GM19043 (cell line): ENCODE results near the gene GNAI3.

ENCODE experiments used
- ATAC-seq: cut with Tn5 transposase; IDR thresholded peaks from one replicate; pipeline ENCODE4 v1.9.1; 2021; ENCODE audit warnings: low read depth; ENCODE audit not compliant: unreplicated experiment

Gene GNAI3

DNA sequence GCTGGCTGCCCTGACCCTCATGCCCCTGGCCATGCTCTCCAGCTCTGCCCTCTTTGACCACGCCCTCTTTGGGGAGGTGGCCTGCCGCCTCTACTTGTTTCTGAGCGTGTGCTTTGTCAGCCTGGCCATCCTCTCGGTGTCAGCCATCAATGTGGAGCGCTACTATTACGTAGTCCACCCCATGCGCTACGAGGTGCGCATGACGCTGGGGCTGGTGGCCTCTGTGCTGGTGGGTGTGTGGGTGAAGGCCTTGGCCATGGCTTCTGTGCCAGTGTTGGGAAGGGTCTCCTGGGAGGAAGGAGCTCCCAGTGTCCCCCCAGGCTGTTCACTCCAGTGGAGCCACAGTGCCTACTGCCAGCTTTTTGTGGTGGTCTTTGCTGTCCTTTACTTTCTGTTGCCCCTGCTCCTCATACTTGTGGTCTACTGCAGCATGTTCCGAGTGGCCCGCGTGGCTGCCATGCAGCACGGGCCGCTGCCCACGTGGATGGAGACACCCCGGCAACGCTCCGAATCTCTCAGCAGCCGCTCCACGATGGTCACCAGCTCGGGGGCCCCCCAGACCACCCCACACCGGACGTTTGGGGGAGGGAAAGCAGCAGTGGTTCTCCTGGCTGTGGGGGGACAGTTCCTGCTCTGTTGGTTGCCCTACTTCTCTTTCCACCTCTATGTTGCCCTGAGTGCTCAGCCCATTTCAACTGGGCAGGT is 5.0 kb upstream of the GNAI3 start:
- no peak for ATAC-seq

DNA sequence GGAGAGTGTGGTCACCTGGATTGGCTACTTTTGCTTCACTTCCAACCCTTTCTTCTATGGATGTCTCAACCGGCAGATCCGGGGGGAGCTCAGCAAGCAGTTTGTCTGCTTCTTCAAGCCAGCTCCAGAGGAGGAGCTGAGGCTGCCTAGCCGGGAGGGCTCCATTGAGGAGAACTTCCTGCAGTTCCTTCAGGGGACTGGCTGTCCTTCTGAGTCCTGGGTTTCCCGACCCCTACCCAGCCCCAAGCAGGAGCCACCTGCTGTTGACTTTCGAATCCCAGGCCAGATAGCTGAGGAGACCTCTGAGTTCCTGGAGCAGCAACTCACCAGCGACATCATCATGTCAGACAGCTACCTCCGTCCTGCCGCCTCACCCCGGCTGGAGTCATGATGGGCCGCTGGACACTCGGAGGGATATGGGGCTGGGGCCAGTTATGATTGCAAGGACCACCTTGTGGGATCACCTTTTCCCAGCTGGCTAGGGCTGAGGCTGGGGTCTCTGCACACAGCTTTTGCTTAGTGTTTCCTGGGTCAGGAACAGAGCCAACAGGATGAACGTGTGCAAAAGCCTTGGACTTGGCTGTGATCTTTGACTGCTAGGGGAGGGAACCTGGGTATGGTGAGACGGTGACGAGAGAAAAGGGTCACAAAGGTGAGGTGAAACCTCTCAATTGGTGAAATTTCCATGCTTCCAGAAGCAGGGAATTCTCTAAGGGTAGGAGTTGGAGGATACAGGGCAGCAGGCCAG is 4.3 kb upstream of the GNAI3 start:
- ATAC-seq: no peak

DNA sequence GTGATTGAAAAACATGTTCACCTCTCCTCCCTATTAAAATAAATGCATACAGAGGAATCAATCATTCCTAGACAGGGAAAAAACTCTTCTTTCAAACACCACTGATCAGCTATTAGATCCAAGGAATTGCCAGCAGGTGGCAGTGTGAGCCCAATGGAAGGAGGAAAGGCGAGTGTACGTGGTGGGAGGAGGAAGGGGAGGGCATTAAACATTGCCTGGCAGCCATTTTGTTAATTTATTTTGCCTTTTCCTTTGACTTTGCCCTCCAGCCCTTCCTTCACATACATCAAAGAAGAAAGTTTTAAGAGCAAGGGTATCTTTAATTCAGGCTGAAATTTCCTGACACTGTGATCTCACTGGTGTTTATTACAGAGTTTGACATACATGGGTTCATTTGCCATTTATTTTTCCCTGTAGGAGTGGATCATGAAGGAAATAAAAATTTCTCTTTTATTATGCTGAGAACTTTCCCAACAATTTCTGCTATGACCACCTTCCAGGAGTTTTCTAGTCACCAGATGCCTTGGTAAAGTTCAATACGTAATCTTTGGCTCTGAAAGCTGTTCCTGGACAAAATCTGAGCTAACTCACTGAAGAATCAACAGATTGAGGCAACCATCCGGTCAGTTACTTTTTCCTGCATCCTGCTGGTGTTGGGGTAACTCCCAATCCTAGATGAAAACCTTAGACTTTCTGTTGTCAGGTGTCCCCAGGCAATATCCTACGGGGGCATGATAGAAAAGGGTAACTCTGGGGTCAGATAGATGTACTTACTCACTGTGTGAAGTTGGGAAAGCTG is 1.9 kb upstream of the GNAI3 start:
- no peak for ATAC-seq

DNA sequence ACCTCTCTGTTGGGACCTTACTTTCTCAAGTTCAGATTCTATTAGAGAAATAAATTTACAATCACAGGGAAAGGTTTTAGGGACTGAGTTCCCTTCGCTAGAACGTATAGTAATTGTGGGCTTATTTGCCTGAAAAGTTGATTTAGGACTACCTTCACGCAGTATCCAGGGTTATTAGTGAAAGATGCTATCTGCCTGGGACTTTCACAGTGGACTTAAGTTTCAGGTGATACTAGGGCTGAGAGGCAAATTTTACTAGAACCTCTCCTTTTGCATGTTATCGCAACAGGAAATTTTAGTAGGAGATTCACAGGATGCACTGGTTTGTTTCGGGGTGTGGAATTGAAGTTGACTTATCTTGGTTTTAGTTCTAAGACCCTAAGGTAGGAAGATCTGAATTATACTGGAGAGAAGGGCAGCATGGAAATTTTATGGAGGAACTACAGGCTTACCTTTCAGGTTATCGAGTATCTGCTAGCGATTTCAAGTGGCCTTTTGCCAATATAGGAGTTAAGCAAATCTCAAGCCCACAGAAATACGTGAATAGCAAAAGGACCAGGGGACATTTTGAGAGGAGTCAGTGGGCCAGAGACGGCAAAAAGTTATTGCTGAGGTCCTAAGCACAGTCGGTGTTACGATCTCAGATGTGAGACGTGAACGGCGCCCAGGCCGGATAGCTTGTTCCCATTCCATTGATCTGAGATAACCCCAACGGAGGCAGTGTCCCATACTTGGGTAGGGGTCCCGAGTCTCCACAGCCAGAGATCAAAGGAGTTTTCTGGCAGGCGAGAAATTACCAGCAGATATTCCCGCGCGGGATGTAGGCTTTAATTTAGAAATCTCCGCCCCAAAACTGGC is 723 bp upstream of the GNAI3 start:
- ATAC-seq: no peak

DNA sequence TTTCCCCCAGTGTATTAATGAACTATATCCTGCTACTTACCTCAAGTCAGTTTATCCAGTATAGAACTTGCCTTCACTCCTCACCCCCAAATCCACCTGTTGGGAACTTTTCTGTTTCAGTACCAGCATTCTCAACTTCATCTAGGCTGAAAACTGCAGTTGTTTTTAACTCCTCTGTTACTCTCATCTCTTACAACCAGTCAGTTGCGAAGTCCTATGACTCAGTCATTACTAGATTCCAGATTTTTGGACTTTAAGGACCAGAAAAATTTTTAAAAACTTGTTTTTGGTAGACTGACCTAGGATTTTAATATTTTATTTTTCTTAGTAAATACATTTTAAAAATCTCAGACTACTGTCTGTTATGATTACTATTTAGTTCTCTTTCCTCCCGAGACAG is 8.1 kb downstream of the GNAI3 start:
- no peak for ATAC-seq

DNA sequence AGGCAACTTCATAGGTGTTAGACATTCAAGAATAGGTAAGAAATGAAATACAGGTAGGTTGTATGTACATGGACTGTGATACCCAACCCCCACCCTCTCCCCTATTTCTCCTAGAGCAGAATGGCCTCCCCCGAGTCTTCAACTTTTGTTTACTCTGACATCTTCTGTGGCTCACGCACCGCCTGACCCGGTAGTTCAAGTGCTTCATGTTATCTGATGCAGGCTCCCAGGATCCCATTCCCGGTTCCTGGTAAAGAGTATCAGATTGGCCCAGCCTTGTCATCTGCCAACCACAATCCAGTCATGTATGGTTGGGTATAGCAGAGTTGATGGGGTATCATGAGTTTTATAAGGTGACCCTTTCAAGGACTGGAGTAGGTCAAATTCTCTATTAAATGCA is 9.1 kb downstream of the GNAI3 start:
- ATAC-seq: no peak

DNA sequence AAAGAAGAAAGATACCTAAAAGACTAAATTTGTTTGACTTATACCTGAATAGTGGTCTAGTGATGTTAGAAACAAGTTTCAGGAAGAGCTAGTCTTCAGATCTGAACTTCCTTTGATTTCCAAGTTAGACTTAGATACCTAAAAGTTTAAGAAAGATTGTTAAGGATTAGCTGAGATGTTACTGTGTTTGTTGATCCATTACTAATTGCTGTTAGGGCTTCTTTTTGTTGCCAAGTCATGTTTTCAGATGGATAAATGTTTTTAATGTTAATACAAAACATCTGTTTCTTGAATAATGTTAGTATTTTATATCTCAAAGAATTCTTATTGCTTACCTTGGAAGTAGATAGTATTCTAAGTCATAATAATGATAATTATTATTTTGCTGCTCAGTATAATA is 11.6 kb downstream of the GNAI3 start:
- ATAC-seq: no peak

DNA sequence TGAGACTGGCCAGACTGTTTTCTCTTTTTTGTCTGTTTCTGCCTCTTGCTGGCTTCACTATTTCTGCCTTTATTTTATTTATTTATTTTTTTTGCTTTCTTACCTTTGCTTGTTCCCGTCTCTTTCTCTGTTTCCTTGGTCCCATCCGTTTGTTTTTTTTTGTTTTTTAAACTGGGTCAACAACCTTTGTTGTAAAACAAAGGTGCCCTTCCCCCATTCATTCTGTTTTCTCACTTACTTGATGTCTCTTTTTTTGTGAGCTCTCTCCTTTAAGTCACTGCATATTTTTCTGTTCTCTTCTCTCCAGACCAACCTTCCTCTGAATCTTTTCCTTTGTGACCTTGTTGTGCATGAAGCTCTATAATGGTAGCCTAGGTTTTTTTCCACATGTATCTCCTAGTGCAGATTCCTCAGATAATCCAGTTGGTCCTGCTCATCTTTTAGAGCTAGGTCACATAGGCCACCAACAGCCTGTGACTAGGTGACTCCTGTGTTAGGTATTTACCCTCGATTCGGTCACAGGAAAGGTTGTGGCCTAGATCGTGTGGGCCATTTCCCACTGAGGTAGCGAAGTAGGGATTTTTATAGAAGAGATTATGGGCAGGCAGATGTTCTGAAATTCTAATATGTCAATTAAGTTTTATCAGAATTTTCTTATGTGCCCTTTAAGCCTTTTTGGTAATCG is 15.9 kb downstream of the GNAI3 start:
- ATAC-seq: no peak

DNA sequence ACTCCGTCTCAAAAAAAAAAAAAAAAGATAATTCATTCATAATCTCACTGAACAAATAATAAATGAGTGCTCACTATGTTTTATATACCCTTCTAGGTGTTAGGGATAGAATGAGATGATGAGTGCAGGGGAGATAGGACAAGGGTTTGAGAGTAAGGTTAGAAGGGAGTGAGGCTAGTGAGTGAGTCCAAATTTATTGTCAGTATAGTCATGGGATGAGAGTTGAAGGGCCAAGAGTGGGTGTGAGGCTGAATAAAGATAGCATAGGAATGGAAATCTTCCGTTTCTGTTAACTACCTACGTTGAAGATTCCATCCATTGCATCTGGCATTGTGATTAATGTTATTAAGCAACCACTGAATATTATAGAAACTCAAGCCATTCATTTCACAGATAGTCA is 16.8 kb downstream of the GNAI3 start:
- no peak for ATAC-seq

DNA sequence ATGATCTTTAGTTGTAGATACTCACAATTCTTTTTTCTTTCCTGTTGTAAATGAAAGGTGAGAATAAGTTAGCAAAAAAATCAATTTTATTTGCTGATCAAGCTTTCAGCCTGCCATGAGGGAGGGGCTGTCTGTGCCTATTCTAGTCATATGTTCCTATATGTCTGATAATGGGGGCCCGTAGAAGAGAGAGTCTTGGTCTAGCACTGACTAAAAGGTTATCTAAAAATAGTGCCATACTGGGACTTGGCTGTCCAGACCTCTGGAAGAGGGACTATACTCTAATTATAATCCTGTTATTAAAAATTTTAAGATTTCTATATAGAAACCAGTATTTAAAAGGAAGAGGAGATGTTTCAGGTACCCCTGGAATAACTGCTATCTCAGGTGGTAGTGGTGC is 18.6 kb downstream of the GNAI3 start:
- no peak for ATAC-seq

DNA sequence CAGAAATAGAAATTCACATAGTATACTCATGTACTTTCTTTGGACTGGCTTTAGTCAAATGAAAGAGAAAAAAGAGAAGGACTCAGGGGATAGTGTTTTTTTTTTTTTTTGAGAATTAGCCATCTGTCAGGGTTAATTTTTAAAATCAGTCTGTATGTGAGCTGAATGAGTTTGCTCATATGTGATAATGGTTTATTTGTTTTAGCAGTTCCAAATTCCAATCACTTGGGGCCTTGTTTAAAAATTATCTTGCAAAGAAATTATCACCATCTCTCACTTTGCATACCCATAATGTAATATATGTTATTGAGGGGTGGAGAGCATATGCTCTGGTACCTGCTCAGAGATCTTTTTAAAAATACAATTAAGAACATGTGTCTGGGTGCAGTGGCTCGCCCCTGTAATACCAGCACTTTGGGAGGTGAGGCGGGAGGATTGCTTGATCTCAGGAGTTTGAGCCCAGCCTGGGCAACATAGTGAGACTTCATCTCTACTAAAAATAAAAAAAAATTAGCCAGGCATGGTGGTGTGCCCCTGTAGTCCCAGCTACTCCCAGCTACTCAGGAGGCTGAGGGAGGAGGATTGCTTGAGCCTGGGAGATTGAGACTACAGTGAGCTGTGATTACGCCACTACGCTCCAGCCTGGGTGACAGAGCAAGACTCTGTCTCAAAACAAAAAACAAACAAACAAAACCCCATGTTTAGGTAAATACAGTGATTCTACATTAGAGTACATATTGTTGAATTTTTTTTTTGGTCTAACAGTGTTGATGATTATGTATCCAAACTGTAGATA is 19.7 kb downstream of the GNAI3 start:
- ATAC-seq: no peak

DNA sequence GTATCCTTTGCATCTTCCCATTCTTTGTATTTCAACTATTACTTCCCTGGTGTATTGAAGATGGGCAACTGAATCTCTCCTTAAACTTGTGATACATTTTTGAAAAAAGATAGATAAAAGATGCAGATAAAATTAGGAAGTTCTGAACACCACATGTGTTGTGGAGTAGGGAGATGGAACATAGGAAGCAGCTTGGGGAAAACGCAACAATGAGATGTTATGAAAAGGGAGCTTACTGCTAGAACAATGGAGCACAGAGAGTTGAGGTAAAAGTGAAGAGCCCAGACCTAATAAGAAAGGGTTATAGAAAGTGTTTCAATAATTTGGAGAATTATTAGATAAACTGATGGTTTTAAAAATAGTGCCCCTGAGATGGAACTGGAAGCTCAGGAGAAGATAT is 20.9 kb downstream of the GNAI3 start:
- no peak for ATAC-seq

DNA sequence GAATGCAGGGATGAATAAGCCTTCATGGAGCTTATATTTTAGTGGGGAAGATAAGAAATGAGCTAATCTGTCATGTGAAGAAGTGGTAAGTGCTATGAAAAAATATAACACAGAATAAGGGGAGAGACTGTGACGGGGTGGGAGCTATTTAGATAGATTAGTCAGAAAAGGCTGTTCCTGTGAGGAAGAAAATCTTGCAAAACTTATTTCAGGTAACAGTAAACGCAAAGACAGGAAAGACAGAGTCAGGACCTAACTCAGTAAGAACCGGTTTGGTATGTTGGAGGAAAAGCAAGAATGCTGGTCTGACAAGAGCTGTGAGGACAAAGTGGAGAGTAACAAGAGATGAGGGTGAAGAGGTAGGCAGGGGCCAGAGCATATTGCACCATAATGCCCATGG is 22.0 kb downstream of the GNAI3 start:
- no peak for ATAC-seq

DNA sequence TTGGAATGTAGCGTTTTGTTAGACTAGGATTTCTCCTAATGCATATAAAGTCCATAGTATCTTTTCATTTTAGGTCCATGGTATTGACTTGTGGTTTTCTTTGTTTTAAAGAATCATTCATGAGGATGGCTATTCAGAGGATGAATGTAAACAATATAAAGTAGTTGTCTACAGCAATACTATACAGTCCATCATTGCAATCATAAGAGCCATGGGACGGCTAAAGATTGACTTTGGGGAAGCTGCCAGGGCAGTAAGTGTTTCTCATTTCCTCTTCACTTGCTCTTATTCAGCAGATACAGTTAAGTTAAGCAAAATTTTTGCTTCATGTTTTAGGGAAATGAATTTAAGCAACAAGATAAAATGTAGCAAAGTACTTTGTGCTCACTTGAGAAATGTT is 25.4 kb downstream of the GNAI3 start:
- no peak for ATAC-seq

DNA sequence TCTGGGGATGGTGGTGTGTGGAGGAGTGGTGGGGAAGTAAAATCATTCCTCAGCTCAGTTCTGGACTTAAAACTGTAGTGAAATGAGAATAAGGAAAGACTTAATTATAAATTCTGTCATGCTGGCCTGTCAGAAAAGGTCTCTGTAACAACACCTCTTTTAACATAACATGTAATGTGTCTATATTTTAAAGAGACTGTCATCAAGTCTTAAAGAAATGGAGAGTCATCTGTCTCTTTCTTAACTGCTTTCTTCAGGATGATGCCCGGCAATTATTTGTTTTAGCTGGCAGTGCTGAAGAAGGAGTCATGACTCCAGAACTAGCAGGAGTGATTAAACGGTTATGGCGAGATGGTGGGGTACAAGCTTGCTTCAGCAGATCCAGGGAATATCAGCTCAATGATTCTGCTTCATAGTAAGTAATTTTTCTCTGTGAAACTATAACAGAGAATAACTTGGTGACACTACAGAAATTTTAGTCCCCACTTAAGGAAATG is 30.6 kb downstream of the GNAI3 start:
- ATAC-seq: no peak

DNA sequence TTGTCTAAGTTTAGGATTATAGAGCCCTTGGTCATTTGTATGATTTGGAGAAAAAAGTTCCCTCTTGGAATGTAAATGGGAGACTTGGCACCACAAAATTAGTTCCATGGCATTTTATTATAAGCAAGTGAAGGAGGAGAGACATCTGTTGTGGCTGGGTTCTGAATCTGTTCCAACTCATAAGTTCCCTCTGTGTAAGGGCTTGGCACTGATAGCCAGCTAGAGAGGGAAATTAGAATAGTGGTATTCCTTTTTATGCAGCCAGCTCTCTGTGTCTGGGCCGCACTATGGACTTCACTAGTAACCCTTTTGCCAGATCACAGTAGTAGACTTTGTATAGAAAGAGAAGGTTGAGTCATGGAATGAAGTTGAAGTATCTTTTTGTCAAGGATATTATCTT is 31.1 kb downstream of the GNAI3 start:
- ATAC-seq: no peak

DNA sequence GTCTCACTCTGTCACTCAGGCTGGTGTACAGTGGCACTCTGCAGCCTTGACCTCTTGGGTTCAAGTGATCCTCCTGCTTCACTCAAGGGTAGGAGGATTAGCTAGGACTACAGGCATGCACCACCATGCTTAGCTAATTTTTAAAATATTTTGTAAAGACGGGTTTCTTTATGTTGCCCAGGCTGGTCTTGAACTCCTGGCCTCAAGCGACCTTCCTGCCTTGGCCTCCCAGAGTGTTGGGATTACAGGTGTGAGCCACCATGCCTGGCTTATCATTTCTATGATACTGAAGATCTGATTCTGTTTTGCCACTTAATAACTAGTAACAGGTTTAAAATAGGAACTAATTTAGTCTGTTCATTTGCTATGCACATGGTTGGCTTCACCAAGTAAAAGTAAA is 33.6 kb downstream of the GNAI3 start:
- no peak for ATAC-seq

DNA sequence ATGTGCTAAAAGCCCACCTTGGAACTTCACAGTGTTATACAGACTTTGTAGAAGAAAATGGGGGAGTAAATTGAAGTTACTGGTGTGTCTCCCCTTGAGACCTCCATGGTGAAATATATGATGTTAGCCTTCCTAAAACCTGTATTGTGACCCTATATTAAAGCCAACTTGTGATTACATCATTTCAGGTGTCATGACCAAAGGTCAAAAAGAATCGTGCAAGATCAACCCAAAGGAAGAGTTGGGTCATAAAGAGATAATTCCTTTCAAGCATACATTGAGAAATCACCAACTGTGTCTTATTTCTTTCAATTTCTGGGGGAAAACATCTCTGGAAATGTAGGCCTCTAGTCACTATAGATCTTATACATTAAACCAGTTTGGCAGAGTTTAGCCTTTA is 36.4 kb downstream of the GNAI3 start:
- no peak for ATAC-seq

DNA sequence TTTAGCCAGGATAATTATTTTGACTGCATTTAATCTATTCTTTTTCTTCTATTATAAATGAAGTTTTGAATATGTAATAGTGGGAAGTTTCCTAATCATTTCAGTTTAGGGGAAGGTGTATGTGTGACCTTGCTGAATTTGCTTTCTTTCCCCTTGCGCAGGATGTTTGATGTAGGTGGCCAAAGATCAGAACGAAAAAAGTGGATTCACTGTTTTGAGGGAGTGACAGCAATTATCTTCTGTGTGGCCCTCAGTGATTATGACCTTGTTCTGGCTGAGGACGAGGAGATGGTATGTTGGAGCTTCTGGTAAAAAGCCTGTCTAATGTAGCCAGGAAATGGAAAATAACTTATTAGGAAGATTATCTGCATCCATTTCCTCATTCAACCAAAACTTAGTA is 37.6 kb downstream of the GNAI3 start:
- no peak for ATAC-seq
